22Rv1 (cell line): Measurements from ENCODE around the gene PMEPA1.

ENCODE experiments used
- CTCF ChIP-seq: fragments of 450-650 bp; IDR thresholded peaks from 2 replicates; pipeline ENCODE4 v1.5.1; 2017; ENCODE audit warnings: mild to moderate bottlenecking
- ZFX ChIP-seq: fragments of 450-650 bp; IDR thresholded peaks from 2 replicates; pipeline ENCODE4 v1.6.1; 2017; ENCODE audit warnings: antibody characterized with exemption, borderline replicate concordance

DNA sequence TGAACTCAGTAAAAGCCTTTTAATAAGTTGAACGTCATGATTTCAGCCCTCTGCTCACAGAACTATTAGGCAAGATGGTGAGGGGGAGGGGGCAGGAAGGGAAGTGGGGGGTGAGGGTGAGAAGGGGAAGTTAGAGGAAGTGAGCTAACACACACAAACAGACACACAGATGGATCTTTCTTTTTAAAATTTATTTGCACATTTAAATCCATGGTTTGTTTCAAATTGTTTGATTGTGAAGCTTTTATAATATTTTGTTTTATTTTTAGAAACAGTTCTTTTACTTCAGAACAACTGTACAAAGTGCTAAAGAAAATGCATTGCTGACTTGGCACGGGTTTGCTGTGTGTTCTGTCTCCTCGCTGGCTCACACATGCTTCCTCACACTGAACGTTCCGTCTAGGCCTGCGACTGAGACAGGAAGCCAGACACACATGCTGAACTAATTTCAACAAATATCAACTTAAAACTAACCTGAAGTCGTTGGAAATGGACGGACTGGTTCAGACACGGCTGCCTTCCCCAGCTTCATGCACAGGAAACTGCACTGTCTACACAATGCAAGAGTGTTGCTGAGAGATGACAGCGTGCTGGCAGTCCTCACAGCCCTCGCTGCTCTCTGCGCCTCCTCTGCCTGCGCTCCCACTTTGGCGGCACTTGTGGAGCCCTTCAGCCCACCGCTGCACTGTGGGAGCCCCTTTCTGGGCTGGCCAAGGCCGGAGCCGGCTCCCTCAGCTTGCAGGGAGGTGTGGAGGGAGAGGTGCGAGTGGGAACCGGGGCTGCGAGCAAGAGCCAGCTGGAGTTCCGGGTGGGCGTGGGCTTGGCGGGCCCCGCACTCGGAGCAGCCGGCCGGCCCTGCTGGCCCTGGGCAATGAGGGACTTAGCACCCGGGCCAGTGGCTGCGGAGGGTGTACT, 81.5 kb downstream of the PMEPA1 start:
- no peak for TF ChIP-seq CTCF
- TF ChIP-seq ZFX: no peak
